GM10248 (cell line): Measurements from ENCODE around the gene KRTAP12-4.

Source experiments
- CTCF ChIA-PET: fragments of 300-600 bp; sonication (Branson Sonifier 250); formaldehyde crosslinking; extraction: SDS; loops from one replicate; lab custom pipeline; 2021; ENCODE audit warnings: antibody characterized with exemption; lab: Yijun Ruan, JAX
- POLR2A ChIA-PET: fragments of 350-650 bp; sonication (Branson Sonifier 250); formaldehyde crosslinking; extraction: SDS; loops from one replicate; lab custom pipeline; 2020; ENCODE audit warnings: antibody characterized with exemption; lab: Yijun Ruan, JAX
- DNase-seq: peaks from one replicate; pipeline ENCODE4 v3.0.0; 2012; ENCODE audit errors: extremely low spot score
- CTCF ChIP-seq: IDR thresholded peaks from 2 replicates; pipeline ENCODE4 v1.5.1; 2012; ENCODE audit warnings: mild to moderate bottlenecking, low read depth; ENCODE audit errors: extremely low read depth, missing control alignments, control extremely low read depth

The KRTAP12-4 gene

GRCh38 chr21:44654576-44655175 is at the start of gene KRTAP12-4:
Gene KRTAP12-4 (minus strand): TSS chr21:44654659. CDS start chr21:44654614, 45 bp downstream.
- no peak for TF ChIP-seq CTCF
- DNase-seq, result no peak
- ChIA-PET POLR2A (no interaction called here), CTCF (no interaction called here)

- POLR2A ChIA-PET, result no interaction called here
- no peak for DNase-seq
- CTCF ChIA-PET, result interaction anchor here (1.5 kb wide), 1 partner anchor 89 kb away, joined by 3 read pairs; no protein-coding TSS in a partner anchor
- no peak for TF ChIP-seq CTCF
Measured at GRCh38 chr21:44703731-44704635, 49.5 kb upstream of the KRTAP12-4 start.

GRCh38 chr21:44702973-44703730 is 48.7 kb upstream of the KRTAP12-4 start:
- ChIA-PET POLR2A (no interaction called here), CTCF (interaction anchor here (1.5 kb wide), 1 partner anchor 90 kb away, joined by 3 read pairs; no protein-coding TSS in a partner anchor)
- TF ChIP-seq CTCF, result no peak
- DNase-seq, result no peak

GRCh38 chr21:44702111-44702972 is 47.9 kb upstream of the KRTAP12-4 start:
- DNase-seq, result no peak
- ChIA-PET POLR2A (no interaction called here), CTCF (no interaction called here)
- no peak for TF ChIP-seq CTCF

GRCh38 chr21:44701541-44701940 is 47.1 kb upstream of the KRTAP12-4 start:
- DNase-seq, result no peak
- ChIA-PET POLR2A (no interaction called here), CTCF (no interaction called here)
- TF ChIP-seq CTCF, result no peak
